Activated T-helper 1 cell treated with anti-CD3 and anti-CD28 coated beads, Interleukin-12 subunit alpha, Interleukin-12 subunit beta, Interleukin-2, Interleukin-4 antibody, amounts not matched to agents 30 ng/mL and 10 ng/mL and 1 ng/mL, durations not matched to agents 14 hours and 24 hours and 36 hours (primary cell): ENCODE results near the gene TIMM21. TPM values are rescaled to one million over a fixed set of nuclear protein-coding genes. Genes with fewer than 3 reads are reported as not detected.

Experiments
- DNase-seq: peaks from one replicate; pipeline ENCODE4 v3.0.0; 2021; ENCODE audit warnings: low spot score
- H3K27ac Mint-ChIP-seq: one replicate; pipeline ENCODE4 v1.8.0; 2021; ENCODE audit warnings: mild to moderate bottlenecking, mixed read lengths
- H3K27me3 Mint-ChIP-seq: one replicate; pipeline ENCODE4 v1.8.0; 2022; ENCODE audit warnings: mild to moderate bottlenecking, moderate library complexity, mixed read lengths; ENCODE audit not compliant: insufficient read depth
- H3K36me3 Mint-ChIP-seq: one replicate; pipeline ENCODE4 v1.8.0; 2021; ENCODE audit warnings: low read depth, mixed read lengths
- H3K4me1 Mint-ChIP-seq: one replicate; pipeline ENCODE4 v1.8.0; 2021; ENCODE audit warnings: low read depth, mixed read lengths
- H3K4me3 Mint-ChIP-seq: one replicate; pipeline ENCODE4 v1.8.0; 2021; ENCODE audit warnings: mild to moderate bottlenecking, moderate library complexity, mixed read lengths
- H3K9me3 Mint-ChIP-seq: one replicate; pipeline ENCODE4 v1.8.0; 2021; ENCODE audit warnings: mixed read lengths
- intact Hi-C: fragments of 100-400 bp; cut with micrococcal nuclease; formaldehyde crosslinking; loops from one replicate; pipeline ENCODE4 v1.15.1; 2024
- total RNA-seq: library from RNA; stranded (reverse); gene quantifications from 2 replicates; pipeline ENCODE4 v1.2.3, GENCODE V29; 2022

Gene TIMM21
- total RNA-seq, 1 donor from 2014 or later = 54.1 TPM

GRCh38 chr18:74152857-74153256 is 4.5 kb downstream of the TIMM21 start:
- intact Hi-C loops = no loop called here
- peaks cover 19% of the 10 kb centered on the region for H3K36me3 Mint-ChIP-seq
- no peak for DNase-seq
- H3K9me3 Mint-ChIP-seq = no peaks in the 10 kb centered on the region
- H3K4me3 Mint-ChIP-seq = no peak overlapping the region
- peaks cover 35% of the 10 kb centered on the region for H3K4me1 Mint-ChIP-seq
- no peak overlapping the region for H3K27ac Mint-ChIP-seq
- peaks cover under 1% of the 10 kb centered on the region for H3K27me3 Mint-ChIP-seq

GRCh38 chr18:74153377-74153776 is 5.1 kb downstream of the TIMM21 start:
- Mint-ChIP-seq H3K4me3 (no peak overlapping the region), H3K36me3 (peaks cover 24% of the 10 kb centered on the region), H3K4me1 (peaks cover 32% of the 10 kb centered on the region), H3K27ac (no peak overlapping the region), H3K27me3 (no peaks in the 10 kb centered on the region), H3K9me3 (no peaks in the 10 kb centered on the region)
- intact Hi-C loops = no loop called here
- no peak for DNase-seq

- H3K27ac Mint-ChIP-seq = no peak overlapping the region
- no peaks in the 10 kb centered on the region for H3K27me3 Mint-ChIP-seq
- no peak overlapping the region for H3K4me3 Mint-ChIP-seq
- peaks cover 26% of the 10 kb centered on the region for H3K36me3 Mint-ChIP-seq
- H3K4me1 Mint-ChIP-seq = peaks cover 32% of the 10 kb centered on the region
- H3K9me3 Mint-ChIP-seq = no peaks in the 10 kb centered on the region
- intact Hi-C loops = no loop called here
- no peak for DNase-seq
Observed at GRCh38 chr18:74153793-74154192, 5.5 kb downstream of the TIMM21 start.

GRCh38 chr18:74154716-74155115 is 6.4 kb downstream of the TIMM21 start:
- H3K27ac Mint-ChIP-seq = no peak overlapping the region
- intact Hi-C loops = no loop called here
- no peak for DNase-seq

GRCh38 chr18:74155276-74155675 is 7.0 kb downstream of the TIMM21 start:
- no peaks in the 10 kb centered on the region for H3K9me3 Mint-ChIP-seq
- H3K36me3 Mint-ChIP-seq = peaks cover 26% of the 10 kb centered on the region
- no peak overlapping the region for H3K4me3 Mint-ChIP-seq
- no peak overlapping the region for H3K27ac Mint-ChIP-seq
- H3K27me3 Mint-ChIP-seq = no peaks in the 10 kb centered on the region
- DNase-seq = no peak
- intact Hi-C loops = no loop called here
- peaks cover 19% of the 10 kb centered on the region for H3K4me1 Mint-ChIP-seq

More at GRCh38 chr18:74154716-74155115, 6.4 kb downstream of the TIMM21 start:
- Mint-ChIP-seq H3K27me3 (no peaks in the 10 kb centered on the region), H3K4me3 (no peak overlapping the region), H3K4me1 (peaks cover 24% of the 10 kb centered on the region), H3K36me3 (peaks cover 25% of the 10 kb centered on the region), H3K9me3 (no peaks in the 10 kb centered on the region)

- no peak for DNase-seq
- no peak overlapping the region for H3K27ac Mint-ChIP-seq
- H3K4me3 Mint-ChIP-seq = no peak overlapping the region
- H3K4me1 Mint-ChIP-seq = no peaks in the 10 kb centered on the region
- intact Hi-C loops = no loop called here
- H3K36me3 Mint-ChIP-seq = peaks cover 15% of the 10 kb centered on the region
- H3K27me3 Mint-ChIP-seq = no peaks in the 10 kb centered on the region
- no peaks in the 10 kb centered on the region for H3K9me3 Mint-ChIP-seq
Observed at GRCh38 chr18:74163019-74163660, 14.8 kb downstream of the TIMM21 start.

GRCh38 chr18:74166386-74166785 is 18.1 kb downstream of the TIMM21 start:
- H3K36me3 Mint-ChIP-seq = no peaks in the 10 kb centered on the region
- no peak for DNase-seq
- H3K27ac Mint-ChIP-seq = no peak overlapping the region
- H3K27me3 Mint-ChIP-seq = peaks cover 5% of the 10 kb centered on the region
- intact Hi-C loops = no loop called here
- no peaks in the 10 kb centered on the region for H3K9me3 Mint-ChIP-seq
- H3K4me1 Mint-ChIP-seq = no peaks in the 10 kb centered on the region
- no peak overlapping the region for H3K4me3 Mint-ChIP-seq

- H3K4me3 Mint-ChIP-seq = no peak overlapping the region
Observed at GRCh38 chr18:74171910-74172606, 23.7 kb downstream of the TIMM21 start.

GRCh38 chr18:74172697-74173433 is 24.5 kb downstream of the TIMM21 start:
- Mint-ChIP-seq H3K4me3 (no peak overlapping the region), H3K27ac (no peak overlapping the region), H3K36me3 (no peaks in the 10 kb centered on the region), H3K27me3 (peaks cover 18% of the 10 kb centered on the region), H3K9me3 (no peaks in the 10 kb centered on the region), H3K4me1 (no peaks in the 10 kb centered on the region)
- no peak for DNase-seq
- intact Hi-C loops = no loop called here

More at GRCh38 chr18:74171910-74172606, 23.7 kb downstream of the TIMM21 start:
- Mint-ChIP-seq H3K9me3 (no peaks in the 10 kb centered on the region), H3K27ac (no peak overlapping the region), H3K27me3 (peaks cover 18% of the 10 kb centered on the region), H3K36me3 (no peaks in the 10 kb centered on the region), H3K4me1 (no peaks in the 10 kb centered on the region)
- DNase-seq = no peak
- intact Hi-C loops = no loop called here

- Mint-ChIP-seq H3K27ac (no peak overlapping the region), H3K4me3 (no peak overlapping the region), H3K36me3 (no peaks in the 10 kb centered on the region), H3K9me3 (no peaks in the 10 kb centered on the region), H3K4me1 (no peaks in the 10 kb centered on the region), H3K27me3 (peaks cover 20% of the 10 kb centered on the region)
- no peak for DNase-seq
- intact Hi-C loops = no loop called here
Observed at GRCh38 chr18:74173434-74173750, 25.1 kb downstream of the TIMM21 start.

- Mint-ChIP-seq H3K9me3 (no peaks in the 10 kb centered on the region), H3K4me3 (no peak overlapping the region), H3K36me3 (no peaks in the 10 kb centered on the region), H3K27me3 (peaks cover 19% of the 10 kb centered on the region), H3K27ac (no peak overlapping the region), H3K4me1 (no peaks in the 10 kb centered on the region)
- DNase-seq = no peak
- intact Hi-C loops = no loop called here
Observed at GRCh38 chr18:74175658-74176057, 27.3 kb downstream of the TIMM21 start.

- no peaks in the 10 kb centered on the region for H3K9me3 Mint-ChIP-seq
- H3K36me3 Mint-ChIP-seq = no peaks in the 10 kb centered on the region
- H3K27me3 Mint-ChIP-seq = peaks cover 11% of the 10 kb centered on the region
- no peak overlapping the region for H3K27ac Mint-ChIP-seq
- no peaks in the 10 kb centered on the region for H3K4me1 Mint-ChIP-seq
- no peak overlapping the region for H3K4me3 Mint-ChIP-seq
- no peak for DNase-seq
- intact Hi-C loops = no loop called here
Observed at GRCh38 chr18:74178884-74179283, 30.6 kb downstream of the TIMM21 start.

GRCh38 chr18:74179623-74180199 is 31.4 kb downstream of the TIMM21 start:
- no peak overlapping the region for H3K4me3 Mint-ChIP-seq
- peaks cover 11% of the 10 kb centered on the region for H3K27me3 Mint-ChIP-seq
- H3K27ac Mint-ChIP-seq = no peak overlapping the region
- H3K4me1 Mint-ChIP-seq = no peaks in the 10 kb centered on the region
- no peaks in the 10 kb centered on the region for H3K9me3 Mint-ChIP-seq
- no peak for DNase-seq
- no peaks in the 10 kb centered on the region for H3K36me3 Mint-ChIP-seq
- intact Hi-C loops = no loop called here
